ENCODE data around the gene PARM1. TPM values are rescaled to one million over a fixed set of nuclear protein-coding genes. Genes with fewer than 3 reads are reported as not detected.

The PARM1 gene
- total RNA-seq, 1 experiment from 2014 or later = 0.54 TPM

DNA sequence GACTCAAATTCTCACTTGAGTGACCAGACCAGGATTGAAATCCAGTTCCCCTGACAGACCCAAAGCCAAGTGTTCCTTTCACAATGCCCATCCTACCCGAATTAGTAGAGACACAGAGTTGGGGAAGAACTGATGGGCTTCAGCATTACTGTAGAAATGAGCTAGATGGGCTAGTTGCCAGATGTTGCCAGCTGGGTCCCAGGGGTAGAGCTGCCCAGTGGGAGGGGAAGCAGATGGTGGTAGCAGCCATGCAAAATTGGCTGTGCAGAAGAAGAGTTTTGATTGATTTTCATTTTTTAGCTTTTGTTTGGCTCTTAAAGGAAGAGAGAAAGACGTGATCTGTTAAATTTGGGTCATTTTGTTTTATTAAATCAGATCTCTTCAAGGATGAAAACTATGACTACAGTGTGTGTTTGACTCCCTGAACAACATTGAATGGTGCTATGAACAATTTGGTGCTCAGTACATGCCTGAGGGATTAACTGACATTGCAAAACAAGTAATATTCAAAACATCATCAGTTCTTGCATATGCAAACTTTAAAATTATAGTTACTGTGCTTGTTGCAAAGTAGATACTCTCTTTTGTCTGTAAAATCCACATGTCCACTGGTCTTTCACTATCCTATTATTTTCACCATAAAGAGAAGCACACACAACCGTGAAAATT, 86.0 kb downstream of the PARM1 start:
- no peak for DNase-seq (ENCODE audit: extremely low read depth, low read depth)

DNA sequence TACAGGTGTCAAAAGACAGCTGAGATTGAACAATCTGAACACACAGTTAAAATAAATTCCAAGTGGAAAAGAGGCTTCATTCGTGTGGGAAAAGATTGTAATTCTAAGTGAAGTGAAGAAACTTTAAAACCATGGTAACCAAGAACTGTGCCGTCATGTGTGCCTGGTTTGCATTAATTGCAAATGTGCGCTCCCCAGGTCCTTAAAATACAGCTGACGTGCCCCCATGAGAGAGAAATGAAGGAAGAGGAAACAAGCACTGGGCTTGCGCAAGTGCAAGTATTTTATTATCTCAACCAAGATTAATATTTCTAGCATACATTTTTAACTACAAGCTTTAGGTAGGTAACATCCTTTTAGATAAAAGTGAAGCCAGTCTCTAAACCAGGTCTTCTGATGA, 92.5 kb downstream of the PARM1 start:
- no peak for DNase-seq (ENCODE audit: extremely low read depth, low read depth)

DNA sequence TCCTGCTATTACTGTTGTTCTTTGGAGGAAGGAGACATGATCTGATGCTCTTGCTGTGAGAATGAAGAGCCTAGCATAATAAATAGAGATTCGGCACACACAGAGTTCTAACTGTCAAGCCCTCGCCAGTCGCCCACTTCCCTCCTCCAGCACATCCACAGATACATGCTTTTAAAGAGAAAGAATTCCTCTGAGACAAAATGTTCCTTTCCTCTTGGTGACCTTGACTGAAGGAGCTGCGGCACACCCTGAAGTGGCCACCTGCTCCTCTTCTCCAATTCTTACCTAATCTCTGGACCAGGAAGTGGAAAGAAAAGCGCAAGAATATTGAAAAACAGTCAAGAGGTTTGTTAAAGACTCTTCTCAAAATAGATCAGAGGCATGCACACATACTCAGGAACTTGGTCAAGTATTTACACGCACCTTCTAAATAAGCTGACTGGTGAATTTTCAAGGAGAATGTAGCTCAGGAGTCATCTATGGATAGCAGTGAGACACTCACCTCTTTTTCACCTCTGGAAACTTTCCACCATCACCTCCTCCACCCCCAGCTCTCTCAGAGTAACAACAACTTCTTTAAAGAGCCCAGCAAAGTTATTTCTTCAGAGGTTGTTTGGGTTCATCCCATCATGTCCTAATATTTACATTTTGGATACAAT, 95.4 kb downstream of the PARM1 start:
- DNase-seq (ENCODE audit: extremely low read depth, low read depth) = no peak

DNA sequence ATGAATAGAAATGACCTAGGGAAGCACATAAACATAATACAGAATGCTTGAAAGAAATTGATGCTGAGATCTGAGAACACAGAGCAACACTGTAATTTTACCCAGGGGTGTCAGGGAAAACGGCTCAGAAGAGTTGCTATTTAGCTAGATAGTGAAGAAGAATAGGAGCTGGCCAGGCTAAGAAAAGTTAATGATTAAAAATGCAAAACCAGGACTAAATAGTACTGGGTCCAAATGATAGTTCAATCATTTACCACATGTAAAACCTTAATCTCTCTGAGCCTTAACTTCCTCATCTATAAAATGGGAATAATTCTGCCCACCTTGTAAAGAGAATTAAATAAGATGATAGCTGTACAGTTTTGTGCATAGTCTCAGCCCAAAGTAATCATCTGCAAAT, 97.1 kb downstream of the PARM1 start:
- DNase-seq (ENCODE audit: extremely low read depth, low read depth) = no peak

DNA sequence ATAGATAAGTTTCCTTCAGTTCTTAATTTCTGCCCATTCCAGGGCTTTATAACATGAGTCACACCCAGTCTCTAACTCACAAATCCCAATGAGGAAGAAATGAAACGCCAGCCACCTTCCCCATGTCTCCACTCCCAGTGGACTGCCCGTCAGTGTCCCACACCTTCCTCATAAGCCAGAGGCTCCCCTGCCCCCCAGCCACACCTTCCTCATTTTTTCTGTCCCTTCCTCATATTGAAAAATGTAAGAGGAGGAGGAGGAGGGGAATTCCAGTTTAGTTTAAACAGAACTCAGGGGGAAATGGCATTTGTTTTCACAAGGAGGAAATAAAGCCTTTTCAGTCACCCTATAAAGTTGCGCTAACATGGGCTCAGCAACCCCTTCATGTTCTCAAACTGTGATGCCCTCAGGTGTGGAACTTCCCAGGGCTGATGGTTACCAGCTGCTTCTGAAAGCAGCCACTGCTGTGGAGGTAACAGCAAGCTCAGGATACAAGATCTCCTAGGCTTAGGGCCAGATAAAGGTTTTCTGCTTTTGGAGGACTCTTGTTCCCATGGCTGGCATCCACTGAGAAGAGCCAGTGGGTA, 97.8 kb downstream of the PARM1 start:
- no peak for DNase-seq (ENCODE audit: extremely low read depth, low read depth)

DNA sequence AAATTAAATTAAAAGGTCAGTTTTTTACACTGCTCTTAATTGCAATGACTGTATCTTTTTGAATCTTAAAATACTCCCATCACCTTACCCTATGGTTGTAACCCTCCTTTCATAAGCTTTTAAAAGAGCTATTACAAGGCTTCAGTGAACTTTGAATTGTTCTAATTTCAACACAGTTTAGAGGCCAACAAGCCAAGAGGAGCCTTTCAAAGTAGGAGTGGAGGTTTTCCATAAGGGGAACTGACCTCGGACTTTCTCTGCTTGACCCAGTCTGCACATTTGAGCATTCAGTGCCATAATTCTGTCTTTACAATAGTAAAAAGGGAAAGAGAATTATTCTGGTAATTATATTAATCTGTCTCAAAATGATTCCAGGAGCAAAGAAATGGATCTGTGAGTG, 98.9 kb downstream of the PARM1 start:
- DNase-seq (ENCODE audit: extremely low read depth, low read depth) = no peak

DNA sequence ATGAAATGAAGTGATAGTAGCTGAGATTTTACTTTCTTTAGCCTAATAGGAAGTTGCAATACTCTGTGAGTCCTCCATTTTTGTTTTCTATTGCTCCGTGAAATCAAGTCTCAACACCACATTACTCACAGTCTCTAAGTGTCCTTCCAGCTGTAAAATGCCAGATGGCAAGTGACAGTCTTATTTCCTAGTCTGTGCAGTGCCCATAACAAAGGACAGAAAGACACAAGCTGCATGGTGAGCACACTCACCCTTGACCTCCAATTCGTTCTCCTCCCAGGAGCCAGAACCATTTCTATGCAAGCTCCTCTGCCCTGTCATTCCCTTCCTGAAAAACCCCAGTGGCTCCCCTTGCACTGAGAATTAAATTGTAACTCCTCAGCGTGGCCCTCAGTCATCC, 101.6 kb downstream of the PARM1 start:
- no peak for DNase-seq (ENCODE audit: extremely low read depth, low read depth)

DNA sequence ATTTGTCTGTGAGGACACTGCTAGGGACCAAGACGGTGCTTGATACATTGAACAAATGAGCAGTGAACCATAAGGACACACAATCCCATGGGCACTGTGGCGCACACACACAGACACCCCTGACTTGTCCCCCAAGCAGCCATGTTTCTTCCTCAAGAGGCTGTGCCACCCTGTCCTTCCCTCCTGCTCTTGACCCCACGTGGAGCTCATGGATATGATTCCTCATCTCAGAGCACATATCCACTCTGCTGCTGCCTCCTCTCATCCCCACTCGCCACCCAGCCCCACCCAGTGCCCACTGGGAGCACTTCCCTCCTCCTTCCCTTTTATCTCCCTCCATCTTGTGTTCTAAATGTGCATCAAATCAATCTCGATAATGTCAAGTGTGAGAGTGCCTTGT, 102.4 kb downstream of the PARM1 start:
- no peak for DNase-seq (ENCODE audit: extremely low read depth, low read depth)

DNA sequence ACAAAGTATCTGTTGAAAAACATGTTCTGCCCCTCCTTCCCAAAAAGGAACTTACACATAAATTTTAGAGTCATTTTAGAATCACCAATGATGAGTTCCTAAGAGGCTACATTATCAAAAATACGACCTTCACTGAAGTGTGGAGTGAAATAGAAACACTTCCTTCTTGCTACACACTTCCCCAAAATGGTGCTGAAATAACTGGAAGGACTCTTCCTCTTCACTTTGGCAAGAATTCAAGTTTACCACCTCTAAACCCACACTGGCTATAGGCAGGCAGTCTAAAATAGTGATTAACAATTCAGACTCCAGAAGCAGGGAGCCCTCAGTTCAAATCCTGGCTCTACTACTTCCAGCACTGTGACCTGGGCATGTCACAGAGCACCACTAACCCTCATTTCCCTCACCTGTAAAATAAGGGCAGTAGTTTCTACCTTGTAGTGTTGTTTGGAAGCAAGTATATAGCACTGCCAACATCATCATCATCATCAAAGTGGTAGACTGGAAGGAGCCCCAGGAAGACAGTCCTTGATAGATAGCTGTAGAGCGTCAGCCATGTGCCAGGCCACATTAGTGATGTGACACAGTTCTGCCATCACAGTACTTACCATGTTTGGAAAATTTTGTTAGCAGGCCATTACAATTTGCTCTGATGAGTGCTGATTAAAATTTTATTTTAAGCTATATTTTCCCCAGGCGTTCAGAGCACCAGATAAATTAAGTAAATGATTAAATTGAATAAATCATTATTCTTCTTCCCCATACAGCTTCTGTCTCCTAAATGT, 103.3 kb downstream of the PARM1 start:
- no peak for DNase-seq (ENCODE audit: extremely low read depth, low read depth)

DNA sequence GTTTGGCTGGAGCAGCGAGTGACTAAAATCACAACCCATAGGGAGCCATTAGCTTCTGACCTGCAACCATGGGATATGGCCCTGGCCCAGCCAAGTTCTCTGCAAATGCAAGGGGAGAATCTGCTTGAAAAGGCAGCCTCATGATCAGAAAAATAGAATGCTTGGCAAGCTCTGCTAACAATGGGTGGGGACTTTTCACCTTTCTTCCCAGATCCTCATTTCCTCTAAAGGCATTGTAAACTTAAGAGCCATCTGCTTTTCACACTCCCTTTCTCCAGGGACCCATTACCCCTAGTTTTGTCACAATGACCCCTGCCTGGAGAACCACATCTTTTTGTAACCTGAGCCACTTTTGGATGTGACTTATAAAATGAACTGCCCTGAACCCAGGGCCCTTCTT, 104.3 kb downstream of the PARM1 start:
- no peak for DNase-seq (ENCODE audit: extremely low read depth, low read depth)

DNA sequence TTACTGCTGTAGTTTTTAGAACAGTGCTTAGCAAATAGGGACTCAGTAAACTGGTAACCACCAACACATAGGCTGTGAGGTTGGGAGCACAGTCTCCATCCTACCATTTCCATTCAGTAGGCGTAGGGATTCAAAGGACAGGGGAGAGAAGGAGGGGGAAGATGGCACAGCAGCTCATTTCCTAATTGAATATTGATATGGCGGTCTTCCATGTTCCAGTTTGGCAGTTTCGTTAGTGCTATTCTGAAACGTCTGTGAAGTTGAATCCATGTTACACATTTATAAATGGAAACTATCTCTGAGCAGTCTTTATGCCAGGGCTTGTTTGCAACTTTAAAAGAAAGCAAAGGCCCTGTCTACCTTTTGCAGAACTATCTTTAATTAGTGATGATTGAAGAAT, 105.5 kb downstream of the PARM1 start:
- no peak for DNase-seq (ENCODE audit: extremely low read depth, low read depth)

DNA sequence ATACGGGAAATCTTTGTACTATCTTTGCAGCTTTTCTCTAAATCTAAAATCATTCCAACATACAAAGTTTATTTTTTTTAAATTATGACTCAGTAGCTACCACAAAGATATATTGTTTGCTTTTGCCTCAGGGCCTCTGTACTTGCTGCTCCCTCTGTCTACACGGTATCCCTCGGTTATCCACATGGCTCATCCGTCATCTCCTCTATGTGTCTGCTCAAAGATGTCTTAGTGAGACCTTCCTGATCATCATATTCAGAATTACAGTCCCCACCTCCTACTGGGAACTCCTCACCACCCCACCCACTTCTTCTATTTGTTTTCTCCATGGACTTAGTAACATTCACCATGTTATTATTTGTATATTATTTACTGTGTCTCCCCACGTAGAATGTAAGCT, 107.8 kb downstream of the PARM1 start:
- DNase-seq (ENCODE audit: extremely low read depth, low read depth) = no peak

DNA sequence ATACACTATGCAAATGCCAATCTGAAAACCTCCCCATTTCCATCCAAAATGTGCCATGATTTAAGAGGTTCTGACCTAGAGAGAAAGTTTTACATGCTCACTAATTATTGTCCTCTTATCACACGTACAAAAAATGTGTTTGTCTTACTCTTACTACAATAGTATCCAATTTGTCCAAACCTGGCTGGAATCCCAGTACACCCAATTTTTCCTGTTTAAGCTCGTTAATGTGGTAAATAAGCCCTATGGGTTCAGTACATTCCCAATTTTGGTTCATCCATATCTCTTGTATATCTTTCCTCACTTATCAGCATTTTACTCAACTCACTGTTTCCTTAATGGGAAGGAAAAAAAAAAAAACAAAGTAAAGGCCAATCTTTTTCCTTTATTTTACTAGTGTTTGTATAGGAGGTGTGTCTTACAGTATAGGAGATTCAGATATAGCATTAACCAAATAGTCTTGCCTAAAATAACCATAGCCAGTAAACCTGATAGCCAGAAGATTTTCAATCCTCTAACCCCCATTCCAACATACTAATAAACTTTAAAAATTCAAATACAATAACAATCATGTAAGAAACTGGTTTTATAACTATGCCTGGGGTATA, 109.8 kb downstream of the PARM1 start:
- no peak for DNase-seq (ENCODE audit: extremely low read depth, low read depth)

DNA sequence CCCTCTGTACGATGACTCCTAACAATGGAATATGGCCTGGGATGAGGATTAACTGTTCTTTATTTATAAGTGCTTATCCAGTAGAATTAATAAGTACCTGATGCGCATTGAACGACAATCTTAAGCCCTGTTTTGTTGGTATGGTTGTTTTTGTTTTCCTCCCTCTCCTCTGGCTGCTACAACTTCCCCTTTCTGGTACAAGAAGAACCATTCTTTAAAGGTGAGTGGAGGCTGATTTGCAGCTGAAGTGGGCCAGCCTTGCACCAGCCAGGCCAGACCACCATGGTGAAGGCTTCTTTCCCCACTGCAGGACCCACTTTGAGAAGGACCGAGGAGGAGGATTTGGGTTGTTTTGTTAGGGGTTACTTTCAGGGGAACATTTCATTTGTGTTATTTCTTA, 113.3 kb downstream of the PARM1 start:
- no peak for DNase-seq (ENCODE audit: extremely low read depth, low read depth)

DNA sequence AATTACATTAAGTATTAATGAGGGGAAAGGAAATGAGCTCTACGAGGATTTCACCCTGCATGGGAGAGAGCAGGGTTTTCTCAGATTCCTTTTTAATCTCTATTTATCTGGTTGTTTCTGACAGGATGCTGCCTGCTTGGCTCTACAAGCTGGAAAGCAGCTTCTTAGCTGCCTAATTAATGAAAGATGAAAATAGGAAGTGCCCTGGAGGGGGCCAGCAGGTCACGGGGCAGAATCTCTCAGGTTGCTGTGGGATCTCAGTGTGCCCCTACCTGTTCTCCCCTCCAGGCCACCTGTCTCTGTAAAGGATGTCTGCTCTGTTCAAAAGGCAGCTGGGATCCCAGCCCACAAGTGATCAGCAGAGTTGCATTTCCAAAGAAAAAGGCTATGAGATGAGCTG, 113.7 kb downstream of the PARM1 start:
- no peak for DNase-seq (ENCODE audit: extremely low read depth, low read depth)

DNA sequence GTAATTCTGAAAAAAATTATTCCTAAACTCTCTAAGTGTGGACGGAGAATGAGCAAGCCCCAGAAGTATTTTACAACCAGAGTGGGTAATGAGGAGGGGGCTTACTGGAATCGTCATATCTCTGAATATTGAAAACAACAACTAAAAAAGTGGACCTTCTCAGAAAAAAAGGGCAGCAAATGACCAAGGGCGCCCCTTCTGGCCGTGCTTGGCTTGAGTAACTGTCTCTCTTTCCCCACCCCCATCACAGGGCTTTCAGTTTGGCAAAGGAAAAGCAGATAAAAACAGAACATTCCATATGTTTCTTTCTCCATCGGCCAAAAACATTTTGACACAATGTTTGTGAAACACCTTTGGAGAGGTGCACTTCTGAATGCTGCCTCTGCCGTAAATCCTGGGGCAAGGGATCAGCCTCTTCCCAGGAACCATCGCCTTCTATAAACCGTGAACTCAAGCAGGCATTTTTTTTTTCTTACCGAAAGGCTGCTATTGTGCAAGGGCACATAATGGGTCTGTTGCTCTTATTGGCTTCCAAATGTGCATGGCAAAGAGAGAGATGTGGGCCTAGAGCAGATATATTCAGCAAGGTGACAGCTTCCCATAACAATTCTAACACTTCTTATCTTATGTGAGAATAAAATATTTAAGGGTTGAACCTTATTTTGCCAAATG, 115.4 kb downstream of the PARM1 start:
- no peak for DNase-seq (ENCODE audit: extremely low read depth, low read depth)

DNA sequence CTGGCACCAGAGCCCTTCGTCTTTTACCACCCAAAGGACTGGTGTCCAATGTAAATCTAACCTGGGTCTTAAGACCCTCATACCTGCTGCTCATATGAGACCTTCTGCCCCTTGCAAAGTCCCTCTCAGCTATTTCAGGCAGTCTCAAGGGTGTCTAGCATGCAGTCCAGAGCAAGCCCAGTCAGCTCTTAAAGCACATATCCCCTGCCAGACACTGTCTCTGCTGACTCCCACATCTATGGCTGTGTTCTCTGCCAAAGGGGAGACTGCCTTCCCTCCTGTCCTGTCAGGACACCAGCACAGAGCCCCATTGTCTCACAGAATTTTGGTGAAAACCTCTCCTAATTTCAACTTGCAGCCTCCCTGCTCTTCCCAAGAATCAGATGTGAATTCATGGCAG, 118.5 kb downstream of the PARM1 start:
- DNase-seq (ENCODE audit: extremely low read depth, low read depth) = no peak

DNA sequence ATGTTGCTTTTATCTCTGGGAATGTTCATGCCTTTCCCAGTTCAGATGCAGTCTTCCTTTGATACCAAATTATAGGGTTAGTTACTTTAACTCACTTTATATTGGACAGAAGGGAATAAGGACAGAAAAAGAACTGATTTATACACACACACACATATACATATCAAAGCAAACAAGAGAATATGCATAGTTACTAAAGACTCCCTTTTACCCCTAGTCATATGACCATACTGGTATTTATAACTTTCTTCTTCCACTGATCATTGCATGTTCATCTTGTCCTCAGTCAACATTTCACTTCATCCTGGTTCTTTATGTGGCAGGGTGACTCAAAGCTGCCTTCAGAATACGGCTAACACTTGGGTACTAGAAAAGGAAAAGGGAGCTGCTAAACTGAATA, 120.4 kb downstream of the PARM1 start:
- DNase-seq (ENCODE audit: extremely low read depth, low read depth) = no peak

DNA sequence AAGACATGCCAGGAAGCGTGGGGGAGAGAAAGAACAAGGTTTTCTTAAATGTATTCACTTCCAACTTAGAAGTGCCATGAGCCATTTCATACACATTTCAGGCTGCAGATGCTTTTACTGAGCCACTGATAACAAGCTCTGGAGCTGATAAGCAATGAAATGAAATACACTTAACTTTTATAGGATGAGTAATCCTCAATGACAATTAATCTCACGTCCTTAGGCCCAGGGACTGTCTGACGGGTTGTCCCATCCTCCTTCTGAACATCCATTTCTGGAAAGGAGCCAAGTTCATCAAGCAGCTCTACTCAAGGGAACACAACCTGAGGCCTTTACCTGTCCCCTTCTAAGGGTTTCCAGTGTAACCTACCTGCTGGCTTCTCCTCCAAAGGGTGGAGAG, 121.2 kb downstream of the PARM1 start:
- no peak for DNase-seq (ENCODE audit: extremely low read depth, low read depth)

DNA sequence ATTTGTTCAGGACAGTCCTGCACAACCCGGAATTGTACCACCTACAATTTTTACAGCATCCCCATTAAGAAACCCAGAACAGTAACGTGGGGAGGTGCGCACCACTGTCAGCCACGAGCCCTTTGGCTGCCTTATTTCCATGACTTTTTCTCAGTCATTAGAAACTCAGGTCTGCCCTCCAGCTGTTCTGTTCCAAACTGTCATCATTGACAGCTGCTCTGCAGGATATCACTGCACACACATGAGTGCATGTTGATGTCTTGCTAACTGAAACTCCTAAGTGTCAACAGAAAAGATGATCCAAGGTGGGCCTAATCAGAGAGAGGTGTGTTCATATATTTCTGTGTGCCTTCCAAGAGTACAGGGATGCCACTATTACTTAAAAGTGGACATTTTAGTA, 123.4 kb downstream of the PARM1 start:
- no peak for DNase-seq (ENCODE audit: extremely low read depth, low read depth)

DNA sequence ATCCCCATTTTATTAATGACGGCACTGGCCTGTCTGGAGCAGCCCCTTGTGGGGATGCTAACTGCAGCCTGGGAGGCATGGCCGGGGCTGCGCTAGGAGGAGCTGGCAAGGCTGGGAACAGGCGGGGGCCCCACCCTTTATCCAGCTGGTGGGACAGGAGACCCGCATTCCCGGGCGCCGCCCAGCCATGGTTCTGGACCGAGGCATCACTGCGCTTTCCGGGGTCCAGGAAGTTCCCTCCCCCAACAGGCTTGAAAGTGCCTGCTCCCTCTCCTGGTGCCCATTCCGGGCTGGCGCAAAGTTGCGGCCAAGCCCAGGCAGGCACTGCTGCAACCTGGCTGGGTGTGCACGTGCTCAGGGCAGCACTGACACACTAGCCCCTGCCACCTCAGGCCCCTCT, 124.5 kb downstream of the PARM1 start:
- no peak for DNase-seq (ENCODE audit: extremely low read depth, low read depth)

Data from NCI-H460 (cell line).